Activated T-cell treated with anti-CD3 and anti-CD28 coated beads, Interleukin-2, amount 50 U/mL, for 72 hours (primary cell): Measurements from ENCODE around the gene CDK5R2. TPM values are rescaled to one million over a fixed set of nuclear protein-coding genes. Genes with fewer than 3 reads are reported as not detected.

ENCODE experiments used
- ATAC-seq, 2 donors: fragments of 150-1000 bp; cut with Tn5 transposase; replicated peaks in 1 of 2; 2 replicates each; pipeline ENCODE4 v1.10.0; 2021; ENCODE audit warnings: moderate library complexity in 2 of 2, mild to moderate bottlenecking in 1 of 2
- DNase-seq, 2 donors: peaks; one replicate each; pipeline ENCODE4 v3.0.0; 2021 to 2022; ENCODE audit warnings: mixed read lengths in 1 of 2
- H3K27ac Mint-ChIP-seq: one replicate; pipeline ENCODE4 v1.8.0; 2022; ENCODE audit warnings: mild to moderate bottlenecking, moderate library complexity, mixed read lengths
- H3K27me3 Mint-ChIP-seq: one replicate; pipeline ENCODE4 v1.8.0; 2022; ENCODE audit warnings: low read depth, mixed read lengths
- H3K36me3 Mint-ChIP-seq, 2 donors: one replicate each; pipeline ENCODE4 v1.8.0; 2022; ENCODE audit warnings: mixed read lengths in 2 of 2, mild to moderate bottlenecking in 1 of 2; ENCODE audit not compliant: insufficient read depth in 2 of 2
- H3K4me1 Mint-ChIP-seq: one replicate; pipeline ENCODE4 v1.8.0; 2022; ENCODE audit warnings: low read depth, mixed read lengths
- H3K4me3 Mint-ChIP-seq, 2 donors: one replicate each; pipeline ENCODE4 v1.8.0; 2022; ENCODE audit warnings: mild to moderate bottlenecking in 2 of 2, mixed read lengths in 2 of 2, moderate library complexity in 2 of 2
- H3K9me3 Mint-ChIP-seq, 2 donors: one replicate each; pipeline ENCODE4 v1.8.0; 2022; ENCODE audit warnings: mixed read lengths in 2 of 2
- total RNA-seq, 2 donors: library from RNA; stranded (reverse); gene quantifications; one replicate each; pipeline ENCODE4 v1.2.3, GENCODE V29; 2022

Gene CDK5R2
- total RNA-seq, 2 donors from 2014 or later: not detected

GRCh38 chr2:218954541-218955300 lies 4.7 kb upstream of the CDK5R2 start:
- ATAC-seq (no peak), DNase-seq (no peak)
- H3K27me3 Mint-ChIP-seq: peaks cover 51% of the 10 kb centered on the region
- H3K9me3 Mint-ChIP-seq: no peaks in the 10 kb centered on the region
- no peak overlapping the region for H3K4me3 Mint-ChIP-seq
- H3K36me3 Mint-ChIP-seq: no peaks in the 10 kb centered on the region
- H3K27ac Mint-ChIP-seq: no peak overlapping the region
- peaks cover 4% of the 10 kb centered on the region for H3K4me1 Mint-ChIP-seq

GRCh38 chr2:218956039-218956438 lies 3.4 kb upstream of the CDK5R2 start:
- Mint-ChIP-seq H3K9me3 (no peaks in the 10 kb centered on the region), H3K4me3 (no peak overlapping the region), H3K36me3 (peaks cover 0 to under 1% of the 10 kb centered on the region in 2 donors), H3K4me1 (peaks cover 7% of the 10 kb centered on the region), H3K27me3 (peaks cover 54% of the 10 kb centered on the region), H3K27ac (no peak overlapping the region)
- ATAC-seq (no peak), DNase-seq (no peak)

GRCh38 chr2:218957671-218958070 lies 1.8 kb upstream of the CDK5R2 start:
- Mint-ChIP-seq H3K9me3 (no peaks in the 10 kb centered on the region), H3K36me3 (peaks cover 0 to 4% of the 10 kb centered on the region in 2 donors), H3K4me1 (peaks cover 17% of the 10 kb centered on the region), H3K27ac (no peak overlapping the region), H3K4me3 (no peak overlapping the region), H3K27me3 (peaks cover 68% of the 10 kb centered on the region)
- DNase-seq: no peak
- no peak for ATAC-seq

GRCh38 chr2:218958276-218958675 lies 1.2 kb upstream of the CDK5R2 start:
- Mint-ChIP-seq H3K4me3 (no peak overlapping the region), H3K36me3 (peaks cover 0 to 4% of the 10 kb centered on the region in 2 donors), H3K27ac (no peak overlapping the region), H3K9me3 (no peaks in the 10 kb centered on the region), H3K4me1 (peaks cover 18% of the 10 kb centered on the region), H3K27me3 (peaks cover 75% of the 10 kb centered on the region)
- no peak for ATAC-seq
- no peak for DNase-seq

- DNase-seq (no peak), ATAC-seq (peak; percentile 10 to 18)
- Mint-ChIP-seq H3K4me1 (peaks cover 18% of the 10 kb centered on the region), H3K36me3 (peaks cover 0 to 4% of the 10 kb centered on the region in 2 donors), H3K9me3 (no peaks in the 10 kb centered on the region), H3K27me3 (peaks cover 85% of the 10 kb centered on the region), H3K27ac (no peak overlapping the region), H3K4me3 (peak overlapping the region; percentile 32 to 75)
Measured at GRCh38 chr2:218959761-218960308, 369 bp downstream of the CDK5R2 start.

- H3K4me1 Mint-ChIP-seq: peaks cover 18% of the 10 kb centered on the region
- no peaks in the 10 kb centered on the region for H3K9me3 Mint-ChIP-seq
- peaks cover 0 to 4% of the 10 kb centered on the region in 2 donors for H3K36me3 Mint-ChIP-seq
- H3K27me3 Mint-ChIP-seq: peaks cover 84% of the 10 kb centered on the region
- H3K4me3 Mint-ChIP-seq: peak overlapping the region; percentile 61 to 69
- DNase-seq: peak in 1 of 2 donors; percentile 9
- no peak for ATAC-seq
- no peak overlapping the region for H3K27ac Mint-ChIP-seq
Measured at GRCh38 chr2:218960309-218961165, 1.1 kb downstream of the CDK5R2 start.

- DNase-seq: no peak
- H3K9me3 Mint-ChIP-seq: no peaks in the 10 kb centered on the region
- H3K4me1 Mint-ChIP-seq: peaks cover 18% of the 10 kb centered on the region
- H3K36me3 Mint-ChIP-seq: peaks cover 0 to 4% of the 10 kb centered on the region in 2 donors
- no peak overlapping the region for H3K27ac Mint-ChIP-seq
- H3K4me3 Mint-ChIP-seq: peak overlapping the region; percentile 15 to 67
- no peak for ATAC-seq
- peaks cover 77% of the 10 kb centered on the region for H3K27me3 Mint-ChIP-seq
Measured at GRCh38 chr2:218961229-218961628, 1.8 kb downstream of the CDK5R2 start.

- H3K4me1 Mint-ChIP-seq: peaks cover 18% of the 10 kb centered on the region
- ATAC-seq (no peak), DNase-seq (peak in 1 of 2 donors; percentile 19)
- peaks cover 71% of the 10 kb centered on the region for H3K27me3 Mint-ChIP-seq
- H3K27ac Mint-ChIP-seq: no peak overlapping the region
- H3K4me3 Mint-ChIP-seq: no peak overlapping the region
- H3K36me3 Mint-ChIP-seq: peaks cover 0 to 4% of the 10 kb centered on the region in 2 donors
- no peaks in the 10 kb centered on the region for H3K9me3 Mint-ChIP-seq
Measured at GRCh38 chr2:218961651-218962570, 2.4 kb downstream of the CDK5R2 start.

GRCh38 chr2:218962859-218963492 lies 3.5 kb downstream of the CDK5R2 start:
- ATAC-seq: no peak
- peaks cover 0 to 4% of the 10 kb centered on the region in 2 donors for H3K36me3 Mint-ChIP-seq
- H3K4me3 Mint-ChIP-seq: no peak overlapping the region
- no peak overlapping the region for H3K27ac Mint-ChIP-seq
- H3K9me3 Mint-ChIP-seq: no peaks in the 10 kb centered on the region
- H3K4me1 Mint-ChIP-seq: peaks cover 18% of the 10 kb centered on the region
- peaks cover 66% of the 10 kb centered on the region for H3K27me3 Mint-ChIP-seq
- peak; percentile 70 to 72 for DNase-seq

GRCh38 chr2:218963601-218964000 lies 4.1 kb downstream of the CDK5R2 start:
- Mint-ChIP-seq H3K9me3 (no peaks in the 10 kb centered on the region), H3K4me1 (peaks cover 18% of the 10 kb centered on the region), H3K36me3 (peaks cover 0 to 4% of the 10 kb centered on the region in 2 donors), H3K27ac (no peak overlapping the region), H3K27me3 (peaks cover 64% of the 10 kb centered on the region), H3K4me3 (no peak overlapping the region)
- DNase-seq (no peak), ATAC-seq (no peak)

GRCh38 chr2:218964041-218964771 lies 4.7 kb downstream of the CDK5R2 start:
- peaks cover 0 to 4% of the 10 kb centered on the region in 2 donors for H3K36me3 Mint-ChIP-seq
- peaks cover 63% of the 10 kb centered on the region for H3K27me3 Mint-ChIP-seq
- DNase-seq (no peak), ATAC-seq (no peak)
- H3K27ac Mint-ChIP-seq: no peak overlapping the region
- H3K4me1 Mint-ChIP-seq: peaks cover 14% of the 10 kb centered on the region
- H3K4me3 Mint-ChIP-seq: no peak overlapping the region
- no peaks in the 10 kb centered on the region for H3K9me3 Mint-ChIP-seq
